ENCODE results near the gene MAGEB5.
"Not testable (repeated sequence)": the region's sequence is repeated elsewhere in the genome, so short reads cannot be mapped to it uniquely, and the experiment has no call there.

Gene MAGEB5, protein sequence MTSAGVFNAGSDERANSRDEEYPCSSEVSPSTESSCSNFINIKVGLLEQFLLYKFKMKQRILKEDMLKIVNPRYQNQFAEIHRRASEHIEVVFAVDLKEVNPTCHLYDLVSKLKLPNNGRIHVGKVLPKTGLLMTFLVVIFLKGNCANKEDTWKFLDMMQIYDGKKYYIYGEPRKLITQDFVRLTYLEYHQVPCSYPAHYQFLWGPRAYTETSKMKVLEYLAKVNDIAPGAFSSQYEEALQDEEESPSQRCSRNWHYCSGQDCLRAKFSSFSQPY

DNA sequence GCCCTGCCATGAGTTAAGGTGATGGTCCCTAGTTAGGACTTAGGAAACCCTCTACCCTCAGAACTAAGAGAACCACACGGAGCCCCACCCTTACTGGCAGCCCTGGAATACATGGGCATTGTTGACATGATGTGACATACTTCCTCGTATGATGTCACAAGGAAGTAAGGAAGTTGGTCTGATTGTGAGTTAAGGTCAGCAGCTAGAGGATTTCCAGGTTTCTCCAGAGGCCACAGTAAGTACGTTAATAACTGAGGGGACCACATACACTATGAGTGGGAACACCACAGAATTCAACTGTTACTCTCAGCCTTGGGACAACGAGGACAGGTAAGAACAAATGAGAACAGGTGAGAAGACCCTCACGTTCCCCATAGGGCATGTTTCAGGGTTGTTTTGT, at the start of gene MAGEB5:
TSS of gene MAGEB5 (plus strand) at position 301 of the 400 bp plus-strand sequence. CDS start 1,133 bp downstream, outside the sequence.
- DNase-seq = no peak

- DNase-seq = no peak
Observed at GRCh38 chrX:26192204-26192603, 23.8 kb upstream of the MAGEB5 start, which contains the start of gene MAGEB6. Gene MAGEB6, plus strand, starts transcription at chrX:26192440. Its CDS starts 1,407 bp downstream, at chrX:26193847.

- DNase-seq = no peak
Observed at GRCh38 chrX:26203561-26203960, 12.4 kb upstream of the MAGEB5 start.

DNA sequence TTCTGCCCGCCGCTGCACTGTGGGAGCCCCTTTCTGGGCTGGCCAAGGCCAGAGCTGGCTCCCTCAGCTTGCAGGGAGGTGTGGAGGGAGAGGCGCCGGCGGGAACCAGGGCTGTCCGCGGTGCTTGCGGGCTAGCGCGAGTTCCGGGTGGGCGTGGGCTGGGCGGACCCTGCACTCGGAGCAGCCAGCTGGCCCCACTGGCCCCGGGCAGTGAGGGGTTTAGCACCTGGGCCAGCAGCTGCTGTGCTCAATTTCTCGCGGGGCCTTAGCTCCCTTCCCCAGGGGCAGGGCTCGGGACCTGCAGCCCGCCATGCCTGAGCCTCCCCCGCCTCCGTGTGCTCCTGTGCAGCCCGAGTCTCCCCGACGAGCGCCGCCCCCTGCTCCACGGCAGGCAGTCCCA, 11.3 kb upstream of the MAGEB5 start:
- DNase-seq = not testable (repeated sequence)

GRCh38 chrX:26208012-26208411, 8.0 kb upstream of the MAGEB5 start:
- no peak for DNase-seq

DNA sequence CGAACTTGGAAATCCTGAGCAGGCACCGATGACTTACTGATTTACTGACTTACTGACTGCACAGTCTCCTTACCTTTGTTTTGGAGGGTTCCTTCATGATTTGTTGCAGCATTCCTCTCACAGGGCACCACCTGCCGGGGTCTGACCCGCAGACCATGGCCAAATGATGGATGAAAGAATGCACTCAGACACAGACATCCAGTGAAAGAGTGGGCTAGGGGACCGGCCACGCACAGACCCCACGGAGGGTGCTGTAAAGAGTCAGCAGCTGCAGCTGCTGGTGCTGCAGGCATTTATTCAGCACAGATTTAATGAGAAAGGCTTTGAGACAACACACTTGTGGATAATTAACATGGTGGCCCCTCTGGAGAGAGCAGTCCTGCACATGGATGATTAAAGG, 3.4 kb downstream of the MAGEB5 start:
- DNase-seq = no peak

GRCh38 chrX:26234177-26234576, 18.2 kb downstream of the MAGEB5 start:
- DNase-seq = no peak

GRCh38 chrX:26253526-26253925, 37.6 kb downstream of the MAGEB5 start:
- DNase-seq = no peak

GRCh38 chrX:26254436-26254835, 38.5 kb downstream of the MAGEB5 start:
- no peak for DNase-seq

DNA sequence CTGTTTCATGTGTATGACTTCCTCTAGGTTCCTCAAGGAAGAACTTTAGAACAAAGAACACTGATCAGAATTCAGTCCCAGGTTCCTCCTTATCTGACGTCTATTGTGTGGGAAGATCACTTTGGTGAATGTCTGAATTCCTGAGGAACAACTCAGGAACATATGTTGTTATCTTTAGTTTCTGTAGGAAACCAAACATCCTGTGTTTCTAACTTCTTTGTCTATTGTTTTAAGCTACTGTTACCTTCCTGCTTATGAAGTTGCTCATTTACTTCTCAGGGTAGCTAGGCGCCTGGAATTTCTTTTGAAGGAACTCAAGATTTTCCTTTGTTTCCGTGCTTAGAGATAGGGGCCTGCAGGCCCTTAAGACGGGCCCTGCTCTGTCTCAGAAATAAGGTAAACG, 46.2 kb downstream of the MAGEB5 start:
- no peak for DNase-seq

All from NCI-H146 (cell line).